ENCODE measurements around the gene IL1RAPL2.
"Not testable (repeated sequence)": the region's sequence is repeated elsewhere in the genome, so short reads cannot be mapped to it uniquely, and the experiment has no call there.

The IL1RAPL2 gene

DNA sequence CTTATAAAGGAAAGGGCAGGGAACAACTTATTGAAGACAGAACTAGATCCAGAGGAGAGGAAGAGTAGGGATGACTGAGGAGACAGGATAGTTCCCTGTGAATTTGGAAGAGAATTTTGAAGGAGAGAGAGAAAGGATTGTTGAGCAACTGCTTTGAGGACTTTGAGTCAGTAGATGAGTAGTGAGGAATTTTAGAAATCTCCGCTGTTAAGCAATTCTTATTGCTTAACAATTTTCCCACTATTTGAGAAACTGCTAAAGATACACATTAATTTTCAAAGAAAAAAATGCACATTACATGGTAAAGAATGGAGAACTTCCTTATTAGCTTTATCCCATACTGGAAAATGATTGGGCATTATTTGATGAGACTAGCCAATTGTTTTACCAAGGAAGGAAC lies 1140.0 kb downstream of the IL1RAPL2 start:
- no peak for DNase-seq (ENCODE audit: low spot score)

GRCh38 chrX:105711805-105712204 lies 1145.8 kb downstream of the IL1RAPL2 start:
- no peak for DNase-seq (ENCODE audit: low spot score)

DNA sequence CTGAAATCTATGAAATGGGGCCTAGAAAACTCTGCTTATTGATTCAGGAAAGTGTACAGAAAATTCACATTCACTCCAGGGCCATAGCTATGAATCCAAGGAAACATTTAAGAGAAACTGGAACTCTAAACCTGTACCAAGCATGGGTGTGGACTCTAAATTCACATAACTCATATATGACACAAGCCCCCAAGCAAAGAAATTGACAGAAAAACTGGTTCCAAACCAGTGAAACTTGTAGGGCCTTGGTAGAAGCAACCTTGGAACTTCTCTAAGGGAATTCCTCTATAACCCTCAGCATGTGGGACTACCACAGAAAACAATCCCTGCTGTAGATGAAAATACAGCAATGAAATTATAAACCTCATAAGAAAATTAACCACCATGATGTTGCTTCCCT lies 1149.7 kb downstream of the IL1RAPL2 start:
- DNase-seq (ENCODE audit: low spot score): no peak

- no peak for DNase-seq (ENCODE audit: low spot score)
These were observed 1158.2 kb downstream of the IL1RAPL2 start for GRCh38 chrX:105723966-105724735.

DNA sequence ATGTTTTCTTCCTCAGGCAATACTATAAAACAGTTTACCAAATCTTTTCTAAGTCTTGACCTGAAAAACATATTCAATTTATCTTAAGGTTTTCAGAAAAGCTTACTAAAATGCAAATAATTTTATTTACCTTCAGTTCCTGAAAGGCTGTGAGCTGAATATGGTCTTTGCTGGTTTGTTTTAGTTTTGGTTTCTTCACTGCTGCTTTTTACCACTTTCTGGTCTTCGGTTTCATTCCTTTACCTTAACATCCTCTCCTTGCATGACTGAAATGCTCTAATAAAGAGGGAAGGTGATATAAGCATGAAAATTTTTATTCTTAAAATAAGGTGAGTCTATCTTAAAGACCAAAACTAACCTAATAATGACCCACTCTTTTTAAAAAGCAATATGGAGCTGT lies 1159.2 kb downstream of the IL1RAPL2 start:
- no peak for DNase-seq (ENCODE audit: low spot score)

DNA sequence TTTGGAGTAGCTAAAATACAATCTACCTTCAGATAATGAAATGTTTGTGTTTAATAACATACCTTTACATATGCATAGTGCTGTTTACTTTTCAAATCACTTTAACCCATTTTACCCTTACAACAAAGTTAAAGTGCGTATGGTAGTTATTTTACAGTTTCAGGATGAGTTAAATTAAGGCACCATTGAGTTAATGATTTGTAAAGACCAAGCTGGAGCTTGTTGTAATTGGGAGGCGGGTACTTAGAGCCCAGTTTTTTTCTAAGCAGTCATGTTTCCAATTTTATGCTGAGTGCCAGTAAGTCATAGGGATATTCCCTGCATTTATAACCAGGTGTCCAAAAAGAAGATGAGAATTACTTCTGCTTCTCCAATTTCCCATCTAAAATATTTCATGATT lies 1172.2 kb downstream of the IL1RAPL2 start:
- no peak for DNase-seq (ENCODE audit: low spot score)

DNA sequence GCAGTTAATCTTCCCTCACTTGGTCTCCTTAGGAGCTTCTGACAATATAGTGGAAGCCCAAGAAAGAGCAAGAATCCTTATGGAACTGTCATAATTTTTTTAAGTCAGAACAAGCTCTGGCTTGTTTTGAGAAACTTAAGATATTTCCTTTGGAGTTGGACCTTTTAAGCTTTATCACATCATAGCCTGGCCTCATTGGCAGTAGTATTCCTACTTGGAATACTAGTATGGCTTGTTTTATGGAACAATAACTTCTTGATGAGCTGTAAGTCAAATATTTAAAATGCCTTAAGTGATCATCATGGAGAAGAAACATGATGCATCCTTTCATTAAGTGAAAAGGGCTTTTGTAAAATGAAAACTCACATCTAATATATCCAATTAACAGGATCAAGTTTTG lies 1178.3 kb downstream of the IL1RAPL2 start:
- DNase-seq (ENCODE audit: low spot score): no peak

DNA sequence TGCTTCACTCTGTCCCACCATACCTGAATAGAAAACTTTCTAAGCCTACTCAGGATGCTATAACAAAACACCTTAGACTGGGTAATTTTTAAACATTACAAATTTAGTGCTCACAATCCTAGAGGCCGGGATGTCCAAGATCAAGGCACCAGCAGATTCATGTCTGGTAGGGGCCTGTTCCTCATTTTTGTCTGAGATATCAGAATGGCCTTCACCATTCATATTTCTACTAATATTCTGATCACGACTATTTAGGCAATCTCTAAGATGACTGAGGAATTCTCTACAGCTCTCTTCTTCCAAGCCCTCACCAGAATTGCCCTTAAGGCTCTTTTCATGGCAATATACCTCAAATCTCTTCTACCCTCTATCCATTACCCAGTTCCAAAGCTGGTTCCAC lies 1178.9 kb downstream of the IL1RAPL2 start:
- no peak for DNase-seq (ENCODE audit: low spot score)

DNA sequence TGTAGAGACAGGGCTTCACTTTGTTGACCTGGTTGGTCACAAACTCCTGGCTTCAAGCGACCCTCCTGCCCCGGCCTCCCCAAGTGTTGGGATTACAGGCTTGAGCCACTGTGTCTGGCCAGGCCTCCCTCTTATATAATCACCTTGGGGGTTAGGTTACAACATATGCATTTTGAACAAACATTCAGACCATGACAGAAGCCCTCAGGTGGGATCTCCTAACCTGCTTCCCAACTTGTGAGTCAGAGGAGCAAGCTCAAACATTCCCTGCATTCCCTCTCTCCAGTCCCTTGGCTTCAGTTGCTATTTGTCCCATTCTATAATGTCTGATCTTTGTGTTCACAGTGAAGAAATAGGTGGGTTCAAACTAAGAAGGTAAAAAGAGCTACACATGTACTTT lies 1179.9 kb downstream of the IL1RAPL2 start:
- no peak for DNase-seq (ENCODE audit: low spot score)

- DNase-seq (ENCODE audit: low spot score): no peak
These were observed 1186.4 kb downstream of the IL1RAPL2 start for GRCh38 chrX:105752338-105752956.

GRCh38 chrX:105753411-105753810 lies 1187.4 kb downstream of the IL1RAPL2 start:
- no peak for DNase-seq (ENCODE audit: low spot score)

DNA sequence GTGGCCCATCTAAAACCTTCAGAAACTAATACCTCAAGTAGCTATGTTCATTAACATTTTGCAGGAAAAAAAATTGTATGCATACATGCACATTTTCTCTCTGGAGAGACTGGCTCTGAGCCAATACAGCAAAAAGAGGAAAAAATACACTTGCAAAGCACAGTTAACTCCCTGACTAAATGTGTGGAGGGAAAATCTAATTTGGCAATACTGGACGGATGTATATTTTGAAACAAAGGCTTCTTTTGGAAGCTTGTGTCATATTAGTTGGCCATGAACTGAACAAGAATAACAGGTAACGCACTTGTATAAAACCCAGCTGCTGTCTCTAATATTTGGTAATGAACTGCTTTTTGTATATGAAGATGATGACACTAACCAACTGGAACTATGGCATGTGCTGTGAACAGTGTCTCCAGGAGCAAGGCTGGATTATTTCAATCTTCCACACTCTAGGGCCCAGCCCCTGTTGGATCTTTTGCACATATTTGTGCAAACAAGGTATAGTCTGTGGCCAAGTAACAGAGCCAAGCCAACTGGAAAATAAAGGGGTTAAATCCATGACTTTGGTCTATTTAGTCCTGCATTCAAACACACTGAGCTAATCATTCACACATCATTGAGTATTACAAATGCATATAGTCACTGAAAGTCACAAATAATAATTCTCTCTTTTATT lies 1188.4 kb downstream of the IL1RAPL2 start:
- DNase-seq (ENCODE audit: low spot score): no peak

DNA sequence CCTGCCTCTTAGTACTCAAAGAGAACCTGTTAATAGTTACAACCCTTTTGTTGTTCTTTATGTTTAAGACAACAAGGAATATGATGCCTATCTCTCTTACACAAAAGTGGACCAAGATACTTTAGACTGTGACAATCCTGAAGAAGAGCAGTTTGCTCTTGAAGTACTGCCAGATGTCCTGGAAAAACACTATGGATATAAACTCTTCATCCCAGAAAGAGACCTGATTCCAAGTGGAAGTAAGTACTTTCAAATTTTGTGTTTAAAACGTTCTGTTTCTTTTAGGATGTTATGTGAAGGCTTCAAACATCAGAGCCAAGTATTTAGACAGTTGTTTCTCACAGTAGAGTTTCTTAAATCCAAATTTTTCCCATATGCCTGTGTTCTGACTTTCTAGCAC lies 1189.1 kb downstream of the IL1RAPL2 start:
- no peak for DNase-seq (ENCODE audit: low spot score)

DNA sequence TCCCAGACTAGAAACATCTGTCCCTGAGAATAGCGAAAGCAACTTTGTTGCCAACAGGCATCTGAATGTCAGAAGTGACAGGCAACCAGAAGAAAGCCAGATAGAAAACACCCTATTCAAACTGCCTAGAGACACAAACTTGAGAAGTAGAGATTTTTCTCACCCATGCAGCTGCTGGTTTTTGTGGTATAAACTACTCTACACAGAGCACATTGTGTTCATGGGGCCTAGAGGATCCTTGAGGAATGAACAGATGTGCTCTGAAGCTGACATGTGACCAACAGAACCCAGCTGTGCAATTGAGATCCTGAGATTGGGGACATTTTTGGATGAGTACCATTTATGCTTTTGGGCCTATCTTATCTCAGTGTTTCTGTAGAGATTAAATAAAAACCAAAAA lies 1192.8 kb downstream of the IL1RAPL2 start:
- DNase-seq (ENCODE audit: low spot score): no peak

GRCh38 chrX:105759598-105759997 lies 1193.6 kb downstream of the IL1RAPL2 start:
- DNase-seq (ENCODE audit: low spot score): no peak

- DNase-seq (ENCODE audit: low spot score): no peak
These were observed 1199.7 kb downstream of the IL1RAPL2 start for GRCh38 chrX:105765691-105766090.

DNA sequence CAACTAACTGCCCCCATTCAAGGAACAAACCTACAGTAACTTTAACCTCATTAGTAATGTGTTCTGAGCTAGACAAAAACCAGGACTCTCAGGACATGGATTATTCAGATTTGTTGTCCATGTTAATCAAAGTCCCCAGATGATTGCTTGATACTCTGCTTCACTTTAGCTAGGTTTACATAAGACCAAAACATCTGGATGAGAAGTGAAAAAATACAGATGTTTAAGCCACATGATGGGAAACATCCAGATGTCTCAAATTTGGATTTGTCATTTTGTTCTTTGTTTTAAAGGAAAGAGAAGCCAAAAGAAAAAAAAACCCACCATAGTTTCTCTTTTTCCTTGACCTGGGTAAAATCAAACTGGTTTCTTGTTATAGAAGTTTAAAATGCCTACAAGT lies 1207.8 kb downstream of the IL1RAPL2 start:
- DNase-seq (ENCODE audit: low spot score): no peak

GRCh38 chrX:105775679-105776078 lies 1209.7 kb downstream of the IL1RAPL2 start:
- DNase-seq (ENCODE audit: low spot score): no peak

- DNase-seq (ENCODE audit: low spot score): no peak
These were observed 1215.8 kb downstream of the IL1RAPL2 start for GRCh38 chrX:105781804-105782203.

DNA sequence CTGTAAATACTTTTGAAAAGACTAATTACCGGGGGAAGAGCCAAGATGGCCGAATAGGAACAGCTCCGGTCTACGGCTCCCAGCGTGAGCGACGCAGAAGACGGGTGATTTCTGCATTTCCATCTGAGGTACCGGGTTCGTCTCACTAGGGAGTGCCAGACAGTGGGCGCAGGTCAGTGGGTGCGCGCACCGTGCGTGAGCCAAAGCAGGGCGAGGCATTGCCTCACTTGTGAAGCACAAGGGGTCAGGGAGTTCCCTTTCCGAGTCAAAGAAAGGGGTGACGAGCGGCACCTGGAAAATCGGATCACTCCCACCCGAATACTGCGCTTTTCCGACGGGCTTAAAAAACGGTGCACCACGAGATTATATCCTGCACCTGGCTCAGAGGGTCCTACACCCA lies 1230.9 kb downstream of the IL1RAPL2 start:
- not testable (repeated sequence) for DNase-seq (ENCODE audit: low spot score)

DNA sequence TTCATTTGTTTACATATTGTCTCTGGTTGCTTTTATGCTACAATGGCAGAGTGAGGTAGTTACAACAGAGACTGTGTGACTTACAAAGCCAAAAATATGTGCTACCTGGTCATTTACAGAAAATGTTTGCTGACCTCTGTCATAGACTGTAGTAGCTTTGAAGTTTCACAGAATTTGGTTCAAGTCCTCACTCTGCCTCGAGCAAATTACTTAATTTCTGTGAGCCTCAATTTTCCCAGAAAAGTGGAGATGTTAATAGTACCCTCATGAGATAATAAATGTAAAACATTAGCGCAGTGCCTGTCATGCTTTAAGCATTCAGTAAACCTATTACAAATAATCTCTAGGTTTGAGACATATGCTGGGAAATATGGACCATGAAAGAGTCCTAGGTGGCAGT lies 1237.9 kb downstream of the IL1RAPL2 start:
- no peak for DNase-seq (ENCODE audit: low spot score)

GRCh38 chrX:105805655-105806054 lies 1239.7 kb downstream of the IL1RAPL2 start:
- not testable (repeated sequence) for DNase-seq (ENCODE audit: low spot score)

GRCh38 chrX:105816517-105816916 lies 1250.5 kb downstream of the IL1RAPL2 start:
- DNase-seq (ENCODE audit: low spot score): no peak
